Measurements from ENCODE around the gene SUPT5H.

The SUPT5H gene

GRCh38 chr19:39497996-39498797 is 52.8 kb downstream of the SUPT5H start:
- Histone ChIP-seq H3K4me3 (ENCODE audit: low read length) (peak overlapping the region; percentile 47), H3K27me3 (ENCODE audit: control insufficient read depth, insufficient read depth, low read length) (peaks cover 38% of the 10 kb centered on the region), H3K9ac (ENCODE audit: low read depth, low read length) (no peak overlapping the region)

GRCh38 chr19:39498798-39499642 is 53.6 kb downstream of the SUPT5H start, which contains the start of gene DLL3:
TSS of gene DLL3 (plus strand) at chr19:39498947. CDS start at chr19:39498975, 28 bp downstream.
- Histone ChIP-seq H3K4me3 (ENCODE audit: low read length) (peak within 1 kb of the TSS; percentile 47), H3K4me1 (ENCODE audit: control insufficient read depth, insufficient read depth, low read length) (peaks cover 13% of the 10 kb centered on the region), H3K9ac (ENCODE audit: low read depth, low read length) (no peak within 1 kb of the TSS), H3K36me3 (ENCODE audit: insufficient read depth, low read length) (no peaks in the 10 kb centered on the region), H3K4me2 (ENCODE audit: low read length) (peak within 1 kb of the TSS; percentile 75), H3K9me3 (replicated peaks; ENCODE audit: low read length) (no peaks in the 10 kb centered on the region), H3K27me3 (ENCODE audit: control insufficient read depth, insufficient read depth, low read length) (peaks cover 44% of the 10 kb centered on the region)

More at GRCh38 chr19:39497996-39498797, 52.8 kb downstream of the SUPT5H start:
- H3K4me1 ChIP-seq (ENCODE audit: control insufficient read depth, insufficient read depth, low read length) = peaks cover 13% of the 10 kb centered on the region
- no peaks in the 10 kb centered on the region for H3K9me3 ChIP-seq (replicated peaks; ENCODE audit: low read length)
- H3K36me3 ChIP-seq (ENCODE audit: insufficient read depth, low read length) = no peaks in the 10 kb centered on the region
- H3K4me2 ChIP-seq (ENCODE audit: low read length) = peak overlapping the region; percentile 75

GRCh38 chr19:39499932-39500331 is 54.5 kb downstream of the SUPT5H start:
- no peak overlapping the region for H3K4me3 ChIP-seq (ENCODE audit: low read length)
- peaks cover 53% of the 10 kb centered on the region for H3K27me3 ChIP-seq (ENCODE audit: control insufficient read depth, insufficient read depth, low read length)

GRCh38 chr19:39500543-39500942 is 55.2 kb downstream of the SUPT5H start:
- Histone ChIP-seq H3K4me3 (ENCODE audit: low read length) (no peak overlapping the region), H3K9me3 (replicated peaks; ENCODE audit: low read length) (no peaks in the 10 kb centered on the region), H3K4me2 (ENCODE audit: low read length) (no peak overlapping the region), H3K9ac (ENCODE audit: low read depth, low read length) (no peak overlapping the region), H3K4me1 (ENCODE audit: control insufficient read depth, insufficient read depth, low read length) (peaks cover 13% of the 10 kb centered on the region), H3K27me3 (ENCODE audit: control insufficient read depth, insufficient read depth, low read length) (peaks cover 54% of the 10 kb centered on the region), H3K36me3 (ENCODE audit: insufficient read depth, low read length) (no peaks in the 10 kb centered on the region)

More at GRCh38 chr19:39499932-39500331, 54.5 kb downstream of the SUPT5H start:
- Histone ChIP-seq H3K4me1 (ENCODE audit: control insufficient read depth, insufficient read depth, low read length) (peaks cover 13% of the 10 kb centered on the region), H3K36me3 (ENCODE audit: insufficient read depth, low read length) (no peaks in the 10 kb centered on the region), H3K4me2 (ENCODE audit: low read length) (no peak overlapping the region), H3K9me3 (replicated peaks; ENCODE audit: low read length) (no peaks in the 10 kb centered on the region), H3K9ac (ENCODE audit: low read depth, low read length) (no peak overlapping the region)

GRCh38 chr19:39501340-39501739 is 56.0 kb downstream of the SUPT5H start:
- Histone ChIP-seq H3K4me1 (ENCODE audit: control insufficient read depth, insufficient read depth, low read length) (peaks cover 13% of the 10 kb centered on the region), H3K4me3 (ENCODE audit: low read length) (no peak overlapping the region), H3K27me3 (ENCODE audit: control insufficient read depth, insufficient read depth, low read length) (peaks cover 54% of the 10 kb centered on the region), H3K4me2 (ENCODE audit: low read length) (no peak overlapping the region), H3K36me3 (ENCODE audit: insufficient read depth, low read length) (no peaks in the 10 kb centered on the region), H3K9me3 (replicated peaks; ENCODE audit: low read length) (no peaks in the 10 kb centered on the region), H3K9ac (ENCODE audit: low read depth, low read length) (no peak overlapping the region)

- no peaks in the 10 kb centered on the region for H3K36me3 ChIP-seq (ENCODE audit: insufficient read depth, low read length)
- H3K4me1 ChIP-seq (ENCODE audit: control insufficient read depth, insufficient read depth, low read length) = peaks cover 24% of the 10 kb centered on the region
- H3K9me3 ChIP-seq (replicated peaks; ENCODE audit: low read length) = no peaks in the 10 kb centered on the region
- peak overlapping the region; percentile 47 for H3K4me2 ChIP-seq (ENCODE audit: low read length)
- peaks cover 62% of the 10 kb centered on the region for H3K27me3 ChIP-seq (ENCODE audit: control insufficient read depth, insufficient read depth, low read length)
- H3K4me3 ChIP-seq (ENCODE audit: low read length) = no peak overlapping the region
- no peak overlapping the region for H3K9ac ChIP-seq (ENCODE audit: low read depth, low read length)
Measured at GRCh38 chr19:39502640-39503417, 57.4 kb downstream of the SUPT5H start.

- Histone ChIP-seq H3K36me3 (ENCODE audit: insufficient read depth, low read length) (no peaks in the 10 kb centered on the region), H3K9me3 (replicated peaks; ENCODE audit: low read length) (no peaks in the 10 kb centered on the region), H3K4me3 (ENCODE audit: low read length) (peak overlapping the region; percentile 74), H3K9ac (ENCODE audit: low read depth, low read length) (no peak overlapping the region), H3K4me2 (ENCODE audit: low read length) (peak overlapping the region; percentile 90), H3K4me1 (ENCODE audit: control insufficient read depth, insufficient read depth, low read length) (peaks cover 13% of the 10 kb centered on the region), H3K27me3 (ENCODE audit: control insufficient read depth, insufficient read depth, low read length) (peaks cover 47% of the 10 kb centered on the region)
Measured at GRCh38 chr19:39506598-39506943, 61.2 kb downstream of the SUPT5H start.

- Histone ChIP-seq H3K4me1 (ENCODE audit: control insufficient read depth, insufficient read depth, low read length) (peaks cover 13% of the 10 kb centered on the region), H3K27me3 (ENCODE audit: control insufficient read depth, insufficient read depth, low read length) (peaks cover 47% of the 10 kb centered on the region)
Measured at GRCh38 chr19:39506944-39507714, 61.7 kb downstream of the SUPT5H start.

GRCh38 chr19:39507715-39508364 is 62.5 kb downstream of the SUPT5H start:
- H3K4me2 ChIP-seq (ENCODE audit: low read length) = peak overlapping the region; percentile 90
- peak overlapping the region; percentile 18 for H3K9ac ChIP-seq (ENCODE audit: low read depth, low read length)
- H3K36me3 ChIP-seq (ENCODE audit: insufficient read depth, low read length) = no peaks in the 10 kb centered on the region
- peak overlapping the region; percentile 74 for H3K4me3 ChIP-seq (ENCODE audit: low read length)
- H3K27me3 ChIP-seq (ENCODE audit: control insufficient read depth, insufficient read depth, low read length) = peaks cover 47% of the 10 kb centered on the region
- peaks cover 13% of the 10 kb centered on the region for H3K4me1 ChIP-seq (ENCODE audit: control insufficient read depth, insufficient read depth, low read length)
- H3K9me3 ChIP-seq (replicated peaks; ENCODE audit: low read length) = no peaks in the 10 kb centered on the region

More at GRCh38 chr19:39506944-39507714, 61.7 kb downstream of the SUPT5H start:
- H3K4me3 ChIP-seq (ENCODE audit: low read length) = peak overlapping the region; percentile 74
- H3K9ac ChIP-seq (ENCODE audit: low read depth, low read length) = peak overlapping the region; percentile 18
- H3K4me2 ChIP-seq (ENCODE audit: low read length) = peak overlapping the region; percentile 90
- H3K9me3 ChIP-seq (replicated peaks; ENCODE audit: low read length) = no peaks in the 10 kb centered on the region
- H3K36me3 ChIP-seq (ENCODE audit: insufficient read depth, low read length) = no peaks in the 10 kb centered on the region

GRCh38 chr19:39508629-39509028 is 63.2 kb downstream of the SUPT5H start:
- Histone ChIP-seq H3K9me3 (replicated peaks; ENCODE audit: low read length) (no peaks in the 10 kb centered on the region), H3K36me3 (ENCODE audit: insufficient read depth, low read length) (no peaks in the 10 kb centered on the region), H3K4me3 (ENCODE audit: low read length) (no peak overlapping the region), H3K27me3 (ENCODE audit: control insufficient read depth, insufficient read depth, low read length) (peaks cover 48% of the 10 kb centered on the region), H3K4me1 (ENCODE audit: control insufficient read depth, insufficient read depth, low read length) (peaks cover 13% of the 10 kb centered on the region), H3K4me2 (ENCODE audit: low read length) (no peak overlapping the region), H3K9ac (ENCODE audit: low read depth, low read length) (no peak overlapping the region)

Measured in skeletal muscle satellite cell (primary cell).